HPDE6-E6E7 (cell line): ENCODE measurements around the gene GNAT1.

Experiments
- DNase-seq: peaks from one replicate; pipeline ENCODE4 v3.0.0; 2011; ENCODE audit warnings: missing footprints; ENCODE audit errors: extremely low spot score

GNAT1 gene

GRCh38 chr3:50177346-50177745 is 14.1 kb upstream of the GNAT1 start:
- no peak for DNase-seq

GRCh38 chr3:50179710-50180109 is 11.7 kb upstream of the GNAT1 start:
- no peak for DNase-seq

- no peak for DNase-seq
Measured at GRCh38 chr3:50181985-50182384, 9.4 kb upstream of the GNAT1 start.

- DNase-seq = no peak
Measured at GRCh38 chr3:50182533-50183099, 8.8 kb upstream of the GNAT1 start.

GRCh38 chr3:50183755-50184154 is 7.7 kb upstream of the GNAT1 start:
- DNase-seq = no peak

- no peak for DNase-seq
Measured at GRCh38 chr3:50184242-50184978, 7.0 kb upstream of the GNAT1 start.

- DNase-seq = no peak
Measured at GRCh38 chr3:50185230-50185629, 6.2 kb upstream of the GNAT1 start.

GRCh38 chr3:50186096-50186495 is 5.3 kb upstream of the GNAT1 start:
- DNase-seq = no peak

- no peak for DNase-seq
Measured at GRCh38 chr3:50187750-50188149, 3.7 kb upstream of the GNAT1 start.

- peak; percentile 25 for DNase-seq
Measured at GRCh38 chr3:50189274-50189673, 2.1 kb upstream of the GNAT1 start.

GRCh38 chr3:50189989-50190388 is 1.4 kb upstream of the GNAT1 start:
- DNase-seq = no peak

GRCh38 chr3:50192124-50192523 is 714 bp downstream of the GNAT1 start:
- DNase-seq = no peak

- no peak for DNase-seq
Measured at GRCh38 chr3:50192689-50193141, 1.3 kb downstream of the GNAT1 start.

GRCh38 chr3:50193286-50193685 is 1.9 kb downstream of the GNAT1 start:
- DNase-seq = no peak

GRCh38 chr3:50193746-50194127 is 2.3 kb downstream of the GNAT1 start:
- no peak for DNase-seq

GRCh38 chr3:50194128-50194902 is 2.9 kb downstream of the GNAT1 start:
- DNase-seq = peak; percentile 20

GRCh38 chr3:50194903-50195500 is 3.6 kb downstream of the GNAT1 start:
- peak; percentile 16 for DNase-seq

GRCh38 chr3:50195501-50196252 is 4.3 kb downstream of the GNAT1 start:
- no peak for DNase-seq

GRCh38 chr3:50196253-50196801 is 4.9 kb downstream of the GNAT1 start:
- DNase-seq = no peak

- DNase-seq = no peak
Measured at GRCh38 chr3:50201573-50202315, 10.3 kb downstream of the GNAT1 start.
